Stomach (tissue), 9 donors: ENCODE data around the gene CDRT4. TPM values are rescaled to one million over a fixed set of nuclear protein-coding genes. Genes with fewer than 3 reads are reported as not detected.

Experiments
- DNase-seq, 2 donors: peaks; one replicate each; pipeline versions ENCODE4 v3.0.0 to v3.0.0-alpha.2; 2013 to 2019
- H3K27ac ChIP-seq, 5 donors: fragments of 200-600 bp in 4 of 5; sonication (generic) in 4 of 5; one replicate each; pipeline ENCODE4 v1.5.1; 2013 to 2019; ENCODE audit warnings: mild to moderate bottlenecking in 1 of 5, moderate library complexity in 1 of 5
- H3K27me3 ChIP-seq, 3 donors: fragments of 200-600 bp; sonication (generic); one replicate each; pipeline ENCODE4 v1.5.1; 2017 to 2019; ENCODE audit warnings: mixed run types in 1 of 3
- H3K36me3 ChIP-seq, 4 donors: fragments of 200-600 bp; sonication (generic); 1 replicate in 3 of 4; 2 replicates in 1 of 4; pipeline ENCODE4 v1.5.1; 2016 to 2019
- H3K4me1 ChIP-seq, 4 donors: fragments of 200-600 bp; sonication (generic); one replicate each; pipeline ENCODE4 v1.5.1; 2016 to 2019
- H3K4me3 ChIP-seq, 4 donors: fragments of 200-600 bp; sonication (generic) in 3 of 4; one replicate each; pipeline ENCODE4 v1.5.1; 2016 to 2019; ENCODE audit warnings: mild to moderate bottlenecking in 1 of 4
- H3K9me3 ChIP-seq, 4 donors: fragments of 200-600 bp; sonication (generic); one replicate each; pipeline ENCODE4 v1.5.1; 2016 to 2019
- EP300 ChIP-seq: sonication (generic); formaldehyde crosslinking; IDR thresholded peaks from one replicate; pipeline ENCODE4 v1.6.1; 2017; ENCODE audit warnings: antibody characterized with exemption
- POLR2A ChIP-seq, 4 donors: fragments of 450-650 bp; IDR thresholded peaks; one replicate each; pipeline ENCODE4 v1.6.1; 2016; ENCODE audit warnings: antibody characterized with exemption in 4 of 4, control low read depth in 2 of 4, mild to moderate bottlenecking in 1 of 4, moderate library complexity in 1 of 4
- POLR2AphosphoS5 ChIP-seq, 3 donors: sonication (generic); formaldehyde crosslinking; IDR thresholded peaks; one replicate each; pipeline ENCODE4 v1.6.1; 2016; ENCODE audit warnings: antibody characterized with exemption in 3 of 3
- WGBS, 5 donors: extraction: QIAGEN DNeasy Blood & Tissue Kit in 3 of 5; methylation state at CpG; one replicate each; pipeline versions ENCODE4 v1.1.5 to v1.1.7; 2013 to 2018; 5-methylcytosine and 5-hydroxymethylcytosine counted together
- intact Hi-C: fragments of 100-400 bp; cut with DNase I; formaldehyde crosslinking; loops from one replicate; pipeline ENCODE4 v1.15.1; 2023; ENCODE audit warnings: low total_unique reads
- polyA plus RNA-seq, 3 donors: library from polyadenylated mRNA; stranded (reverse); fragments of 200-250 nt; gene quantifications; one replicate each; pipeline ENCODE4 v1.2.3, GENCODE V29; 2013
- total RNA-seq, 5 donors: library from RNA; depleted of rRNA; stranded (reverse); fragments of >200 nt; gene quantifications; one replicate each; pipeline versions ENCODE4 v1.1.0 to v1.2.3, GENCODE V29; 2014 to 2016
- TF ChIP-seq, protein P1 (sequence below), 7 experiments: fragments of 450-650 bp in 4 of 7; fragments of 200-600 bp in 3 of 7; sonication (generic) in 3 of 7; IDR thresholded peaks; one replicate each; pipeline ENCODE4 v1.5.1; 2016 to 2019; ENCODE audit warnings: antibody characterized with exemption in 7 of 7, control low read depth in 2 of 7, mild to moderate bottlenecking in 1 of 7
- donor health status: healthy with polysubstance abuse.
- donor health status: Bipolar disorder and iron deficiency.
- donor health status: healthy.

CDRT4 gene
- total and polyA plus RNA-seq, 8 donors, result 1.5 to 12.8 (median 4.7) TPM; not detected in 2

DNA sequence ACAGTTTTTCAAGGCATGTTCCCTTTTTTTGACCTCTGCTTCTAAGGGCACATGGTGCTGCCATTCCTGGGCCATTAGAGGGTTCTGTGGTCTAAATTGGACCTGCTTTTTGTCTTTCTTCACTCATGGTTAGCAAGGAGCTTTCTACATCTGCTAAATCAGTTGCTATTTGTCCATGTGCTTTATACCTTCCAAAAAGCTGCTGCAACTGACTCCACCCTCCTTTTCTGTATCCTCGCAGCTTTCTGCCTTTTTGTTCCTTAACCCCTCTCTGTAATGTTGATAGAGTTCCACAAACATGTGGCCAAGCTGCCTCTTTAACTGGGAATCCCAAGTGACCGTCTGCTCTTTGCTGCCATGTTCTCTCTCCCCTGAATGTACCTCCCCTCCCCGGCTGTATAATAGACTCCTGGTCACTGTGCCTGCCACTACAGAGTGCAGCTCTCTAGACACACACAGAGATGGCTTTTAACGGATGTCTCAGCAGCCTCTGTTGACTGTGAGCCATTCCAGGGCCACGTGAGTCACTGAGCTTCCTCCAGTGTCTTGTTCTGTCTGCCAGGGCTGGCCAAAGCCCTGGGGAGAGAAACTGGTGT, 68.6 kb downstream of the CDRT4 start:
- TF ChIP-seq EP300 (no peak), POLR2A (IDR thresholded peaks at IDR 0.05) (no peak), POLR2AphosphoS5 (IDR thresholded peaks at IDR 0.05) (peak in 1 of 3 donors; percentile 64)
- TF ChIP-seq, protein P1, sequence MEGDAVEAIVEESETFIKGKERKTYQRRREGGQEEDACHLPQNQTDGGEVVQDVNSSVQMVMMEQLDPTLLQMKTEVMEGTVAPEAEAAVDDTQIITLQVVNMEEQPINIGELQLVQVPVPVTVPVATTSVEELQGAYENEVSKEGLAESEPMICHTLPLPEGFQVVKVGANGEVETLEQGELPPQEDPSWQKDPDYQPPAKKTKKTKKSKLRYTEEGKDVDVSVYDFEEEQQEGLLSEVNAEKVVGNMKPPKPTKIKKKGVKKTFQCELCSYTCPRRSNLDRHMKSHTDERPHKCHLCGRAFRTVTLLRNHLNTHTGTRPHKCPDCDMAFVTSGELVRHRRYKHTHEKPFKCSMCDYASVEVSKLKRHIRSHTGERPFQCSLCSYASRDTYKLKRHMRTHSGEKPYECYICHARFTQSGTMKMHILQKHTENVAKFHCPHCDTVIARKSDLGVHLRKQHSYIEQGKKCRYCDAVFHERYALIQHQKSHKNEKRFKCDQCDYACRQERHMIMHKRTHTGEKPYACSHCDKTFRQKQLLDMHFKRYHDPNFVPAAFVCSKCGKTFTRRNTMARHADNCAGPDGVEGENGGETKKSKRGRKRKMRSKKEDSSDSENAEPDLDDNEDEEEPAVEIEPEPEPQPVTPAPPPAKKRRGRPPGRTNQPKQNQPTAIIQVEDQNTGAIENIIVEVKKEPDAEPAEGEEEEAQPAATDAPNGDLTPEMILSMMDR (IDR thresholded peaks at IDR 0.05), result no peak
- no peak for DNase-seq
- Histone ChIP-seq H3K9me3 (no peaks in the 10 kb centered on the region), H3K27ac (peak overlapping the region in 4 of 5 donors; percentile 40 to 84 (median 70)), H3K36me3 (no peaks in the 10 kb centered on the region), H3K4me3 (no peak overlapping the region), H3K27me3 (no peaks in the 10 kb centered on the region), H3K4me1 (peaks cover 11 to 40% (median 21%) of the 10 kb centered on the region in 4 donors)
- intact Hi-C loops, result no loop called here
- WGBS, 5 donors, result 19 to 50% (median 35%) methylated on average over 4 to 5 of the region's 5 CpGs

DNA sequence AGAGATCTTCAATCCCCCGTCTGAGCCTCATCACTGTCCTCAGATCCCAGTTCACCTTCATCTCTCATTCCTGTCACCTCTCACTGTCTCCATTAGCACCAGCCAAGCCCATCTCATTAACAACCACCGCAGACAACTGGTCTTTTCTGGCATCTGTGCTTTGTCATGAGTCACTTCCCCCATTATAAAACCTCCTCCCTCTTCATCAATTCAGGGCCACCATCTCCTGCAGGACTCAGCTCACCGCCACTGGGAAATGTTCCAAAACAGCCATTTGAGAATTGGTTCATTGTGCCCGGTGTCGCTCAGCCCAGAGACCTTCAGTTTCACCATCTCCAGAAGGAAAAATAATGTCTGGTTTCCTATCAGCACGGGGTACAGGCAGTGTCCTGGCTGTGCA, 69.1 kb downstream of the CDRT4 start:
- no peaks in the 10 kb centered on the region for H3K9me3 ChIP-seq
- peak overlapping the region in 4 of 5 donors; percentile 40 to 84 (median 70) for H3K27ac ChIP-seq
- intact Hi-C loops, result no loop called here
- H3K27me3 ChIP-seq, result no peaks in the 10 kb centered on the region
- H3K4me1 ChIP-seq, result peaks cover 11 to 34% (median 18%) of the 10 kb centered on the region in 4 donors
- WGBS, 5 donors, result 40 to 67% (median 51%) methylated on average over 6 of the region's 6 CpGs
- no peak overlapping the region for H3K4me3 ChIP-seq
- no peak for TF ChIP-seq POLR2A (IDR thresholded peaks at IDR 0.05)
- TF ChIP-seq, protein P1 (IDR thresholded peaks at IDR 0.05), result no peak
- no peak for TF ChIP-seq EP300
- no peak for TF ChIP-seq POLR2AphosphoS5 (IDR thresholded peaks at IDR 0.05)
- no peak for DNase-seq
- no peaks in the 10 kb centered on the region for H3K36me3 ChIP-seq

DNA sequence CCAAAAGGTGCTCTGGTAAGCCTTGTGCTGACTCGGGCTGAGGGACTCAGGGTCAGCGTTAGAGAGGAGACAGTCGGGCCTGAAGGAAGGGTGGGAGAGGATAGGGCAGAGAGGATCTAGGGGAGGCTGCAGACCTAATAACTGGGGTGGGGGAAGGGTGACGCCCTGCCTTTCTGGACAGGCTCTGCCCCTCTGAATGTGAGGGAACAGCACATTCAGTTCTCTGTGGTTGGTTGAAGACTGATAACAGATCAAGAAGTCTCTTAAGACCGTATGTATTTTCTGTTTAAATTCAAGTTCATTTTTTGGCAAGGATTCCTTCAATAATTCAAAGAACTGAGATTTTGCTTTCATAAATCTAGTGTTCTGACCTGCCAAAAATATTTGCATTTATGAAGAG, 69.8 kb downstream of the CDRT4 start:
- Histone ChIP-seq H3K4me3 (no peak overlapping the region), H3K27me3 (no peaks in the 10 kb centered on the region), H3K4me1 (peaks cover 11 to 29% (median 15%) of the 10 kb centered on the region in 4 donors), H3K27ac (peak overlapping the region in 3 of 5 donors; percentile 65 to 84 (median 75)), H3K36me3 (no peaks in the 10 kb centered on the region), H3K9me3 (no peaks in the 10 kb centered on the region)
- intact Hi-C loops, result no loop called here
- 65 to 77% (median 76%) methylated on average over 5 of the region's 5 CpGs for WGBS, 5 donors
- TF ChIP-seq POLR2AphosphoS5 (IDR thresholded peaks at IDR 0.05) (peak in 1 of 3 donors; percentile 27), EP300 (peak; percentile 79), POLR2A (IDR thresholded peaks at IDR 0.05) (no peak)
- no peak for DNase-seq

DNA sequence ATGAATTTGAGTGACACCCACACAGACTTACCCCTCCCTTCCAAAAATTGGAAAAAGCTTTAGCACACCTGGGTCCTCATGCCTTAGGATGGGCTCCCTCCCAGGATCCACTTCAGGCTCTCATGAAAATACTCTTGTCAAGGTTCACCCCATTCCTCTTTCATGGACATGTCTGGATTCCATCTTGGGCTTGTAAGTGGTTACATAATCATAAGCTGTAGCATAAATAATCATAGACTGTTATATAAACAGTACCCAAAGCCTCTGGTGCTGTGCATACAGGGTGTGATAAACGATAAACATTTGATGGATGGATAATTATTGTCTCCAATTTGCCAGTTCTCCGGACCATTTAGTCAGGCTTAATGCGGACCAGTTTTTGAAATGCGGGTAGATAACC, 72.3 kb downstream of the CDRT4 start:
- intact Hi-C loops, result no loop called here
- Histone ChIP-seq H3K27me3 (no peaks in the 10 kb centered on the region), H3K9me3 (no peaks in the 10 kb centered on the region), H3K27ac (peak overlapping the region in 1 of 5 donors; percentile 46), H3K4me3 (no peak overlapping the region), H3K36me3 (no peaks in the 10 kb centered on the region), H3K4me1 (peaks cover 11 to 29% (median 15%) of the 10 kb centered on the region in 4 donors)
- 46 to 62% (median 59%) methylated on average over 4 of the region's 4 CpGs for WGBS, 5 donors
- TF ChIP-seq, protein P1 (IDR thresholded peaks at IDR 0.05), result no peak
- TF ChIP-seq POLR2AphosphoS5 (IDR thresholded peaks at IDR 0.05) (no peak), EP300 (no peak), POLR2A (IDR thresholded peaks at IDR 0.05) (no peak)
- no peak for DNase-seq

DNA sequence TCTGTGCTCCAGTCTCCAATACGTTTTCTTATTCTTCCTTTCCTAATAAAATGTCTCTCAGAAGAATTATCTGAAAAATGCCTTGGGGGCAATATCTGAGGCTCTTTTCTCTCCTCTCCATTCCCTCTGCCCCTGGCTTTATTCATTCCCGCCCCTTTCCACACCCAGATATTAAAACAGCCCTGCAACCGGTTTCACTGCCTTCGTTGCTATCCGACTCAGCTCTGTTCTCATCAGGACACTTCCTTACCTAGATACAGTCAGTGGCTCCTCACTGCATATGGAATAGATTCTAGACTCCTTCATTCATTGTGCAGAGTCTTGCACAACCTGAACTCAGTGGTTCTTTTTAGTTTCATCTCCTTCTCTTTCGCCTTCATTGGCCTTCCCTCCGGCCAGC, 74.0 kb downstream of the CDRT4 start:
- peaks cover under 1 to 17% (median 9%) of the 10 kb centered on the region in 4 donors for H3K4me1 ChIP-seq
- 81 to 88% (median 84%) methylated on average over 7 of the region's 7 CpGs for WGBS, 5 donors
- DNase-seq, result no peak
- TF ChIP-seq POLR2AphosphoS5 (IDR thresholded peaks at IDR 0.05) (no peak), POLR2A (IDR thresholded peaks at IDR 0.05) (no peak), EP300 (no peak)
- TF ChIP-seq, protein P1 (IDR thresholded peaks at IDR 0.05), result no peak
- no peaks in the 10 kb centered on the region for H3K9me3 ChIP-seq
- no peaks in the 10 kb centered on the region for H3K27me3 ChIP-seq
- no peak overlapping the region for H3K4me3 ChIP-seq
- intact Hi-C loops, result no loop called here
- H3K36me3 ChIP-seq, result no peaks in the 10 kb centered on the region
- no peak overlapping the region for H3K27ac ChIP-seq
